ACHN (cell line): ENCODE data around the gene MYOG.

ENCODE experiments used
- DNase-seq: peaks from one replicate; pipeline ENCODE4 v3.0.0-alpha.2; 2015
- in situ Hi-C: cut with HindIII; loops from 2 replicates; pipeline ENCODE4 v1.10.0; 2017; ENCODE audit warnings: low sequenced_read_pairs, low pct_ligation_motif_present, low pct_unique_long_range_greater_than_20kb

Gene MYOG

DNA sequence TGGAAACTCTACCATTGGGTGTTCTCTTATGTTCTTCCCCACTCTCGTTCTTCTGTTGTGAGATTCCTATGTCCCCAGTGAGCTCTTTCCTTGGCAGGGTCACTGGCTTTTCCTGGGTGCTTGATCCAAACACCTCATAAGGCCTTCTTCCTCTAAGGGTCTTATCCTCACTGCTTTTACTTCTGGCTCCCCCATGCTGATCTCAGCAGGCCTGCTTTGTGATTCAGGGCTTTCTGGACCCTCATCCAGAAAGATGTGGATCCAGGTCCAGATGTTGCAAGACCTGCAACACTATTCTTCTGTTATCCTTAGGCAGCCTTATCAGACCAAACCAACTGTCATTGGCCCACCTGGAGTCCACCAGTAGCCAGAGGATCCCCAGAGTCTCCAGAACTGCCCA lies 11.2 kb upstream of the MYOG start:
- no peak for DNase-seq
- in situ Hi-C loops: no loop called here

DNA sequence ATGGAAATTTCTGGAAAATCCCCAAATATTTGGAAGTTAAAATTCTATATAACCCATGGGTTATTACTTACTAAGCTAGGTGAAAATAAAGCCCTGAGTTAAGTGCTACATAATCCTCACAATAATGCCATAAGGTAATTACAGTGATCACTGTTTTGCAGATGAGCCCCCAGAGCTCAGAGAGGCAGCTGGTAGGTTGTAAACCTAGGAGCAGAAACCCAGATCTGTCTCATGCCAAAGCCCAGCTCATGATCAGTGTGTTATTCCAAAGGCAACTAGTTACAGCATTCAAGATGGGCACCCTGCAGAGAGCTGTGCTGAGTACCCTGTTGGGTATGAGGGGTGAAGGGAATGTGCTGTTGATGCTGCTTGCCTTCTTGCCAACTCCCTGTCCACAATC lies 10.8 kb upstream of the MYOG start:
- no peak for DNase-seq
- in situ Hi-C loops: no loop called here

DNA sequence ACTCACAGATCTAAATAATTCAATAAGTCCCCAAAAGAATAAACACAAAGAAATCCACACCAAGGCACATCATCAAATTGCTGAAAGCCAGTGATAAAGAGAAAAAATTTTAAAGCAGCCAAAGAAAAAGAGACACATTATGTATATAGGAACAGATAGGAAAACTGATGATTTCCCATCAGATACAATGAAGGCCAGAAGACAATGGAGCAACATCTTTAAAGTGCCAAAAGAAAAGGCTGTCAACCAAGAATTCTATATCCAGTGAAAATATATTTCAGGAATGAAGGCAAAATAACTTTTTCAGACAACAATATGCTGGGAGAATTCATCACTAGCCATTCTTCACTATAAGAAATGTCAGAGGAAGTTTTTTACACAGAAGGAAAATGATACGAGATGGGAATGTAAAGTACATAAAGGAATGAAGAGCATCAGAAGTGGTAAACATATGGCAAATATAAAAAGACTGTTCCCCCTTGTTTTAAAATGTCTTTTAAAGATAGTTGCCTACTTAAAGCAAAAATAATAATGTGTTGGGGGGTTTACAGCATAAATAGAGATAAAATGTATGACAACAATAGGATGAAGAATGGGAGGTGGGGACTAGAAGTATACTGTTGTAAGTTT lies 9.4 kb upstream of the MYOG start:
- DNase-seq: no peak
- in situ Hi-C loops: no loop called here

DNA sequence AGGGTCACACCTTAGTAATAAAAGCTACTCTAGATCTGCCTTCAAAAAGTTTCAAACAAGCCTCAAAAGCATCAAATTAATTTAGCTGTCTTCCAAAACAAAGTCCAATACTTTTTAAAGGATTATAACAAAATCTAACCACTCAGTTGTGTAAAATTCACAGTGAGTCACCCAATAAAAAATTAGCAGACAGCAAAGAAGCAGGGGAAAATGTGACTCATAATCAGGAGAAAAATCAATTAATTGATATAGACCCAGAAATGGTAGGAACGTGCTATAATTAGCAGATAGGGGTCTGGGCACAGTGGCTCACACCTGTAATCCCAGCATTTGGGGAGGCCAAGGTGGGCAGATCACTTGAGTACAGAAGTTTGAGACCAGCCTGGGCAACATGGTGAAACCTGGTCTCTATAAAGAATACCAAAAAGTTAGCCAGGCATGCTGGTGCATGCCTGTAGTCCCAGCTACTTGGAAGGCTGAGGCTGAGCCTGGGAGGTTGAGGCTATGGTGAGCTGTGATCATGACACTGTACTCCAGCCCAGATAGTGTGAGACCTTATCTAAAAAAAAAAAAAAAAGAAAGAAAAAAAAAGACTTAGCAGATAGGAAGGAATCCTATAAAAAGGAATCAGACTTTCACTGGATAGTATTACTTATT lies 8.1 kb upstream of the MYOG start:
- in situ Hi-C loops: no loop called here
- DNase-seq: no peak

DNA sequence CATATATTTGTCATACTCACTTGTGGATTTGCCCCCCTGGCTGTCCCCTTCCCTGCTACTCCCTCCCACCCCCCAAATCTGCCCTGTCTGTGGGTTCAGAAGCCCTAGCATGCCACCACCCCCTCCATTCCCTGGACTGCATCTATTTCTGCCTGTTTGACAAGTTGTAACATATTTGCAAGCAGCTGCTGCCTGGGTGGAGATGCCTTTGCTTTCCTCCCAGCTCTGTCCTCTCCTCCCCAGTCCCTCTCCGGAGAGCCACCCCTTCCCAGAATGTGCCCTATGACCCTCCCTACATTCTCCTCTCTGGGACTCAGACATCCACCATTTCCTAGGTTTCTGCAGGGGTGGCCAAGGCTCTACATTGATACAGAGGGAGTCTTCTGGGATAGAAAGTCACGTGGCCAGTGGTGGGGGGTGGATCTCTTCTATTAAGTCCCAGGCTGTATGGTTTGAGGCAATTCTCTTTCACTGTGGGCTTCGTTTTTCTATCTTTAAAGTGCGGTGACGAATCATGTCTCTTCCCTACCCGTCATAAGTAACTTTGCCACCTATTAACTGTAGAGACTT lies 6.0 kb upstream of the MYOG start:
- in situ Hi-C loops: no loop called here
- no peak for DNase-seq

DNA sequence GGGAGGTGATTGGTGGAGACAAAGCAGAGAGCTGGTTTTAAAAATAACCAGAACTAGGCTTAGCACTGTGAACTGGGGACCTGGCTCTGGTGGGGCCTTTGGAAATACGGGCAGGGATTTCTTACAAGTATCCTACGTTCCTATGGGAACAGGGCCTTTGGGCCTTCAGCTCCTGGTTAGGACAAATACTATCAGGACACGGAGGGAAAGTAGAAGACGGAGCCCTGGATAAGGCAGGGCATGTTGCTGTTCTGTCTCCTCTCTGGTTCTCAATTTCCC lies 5.3 kb upstream of the MYOG start:
- DNase-seq: no peak
- in situ Hi-C loops: no loop called here

DNA sequence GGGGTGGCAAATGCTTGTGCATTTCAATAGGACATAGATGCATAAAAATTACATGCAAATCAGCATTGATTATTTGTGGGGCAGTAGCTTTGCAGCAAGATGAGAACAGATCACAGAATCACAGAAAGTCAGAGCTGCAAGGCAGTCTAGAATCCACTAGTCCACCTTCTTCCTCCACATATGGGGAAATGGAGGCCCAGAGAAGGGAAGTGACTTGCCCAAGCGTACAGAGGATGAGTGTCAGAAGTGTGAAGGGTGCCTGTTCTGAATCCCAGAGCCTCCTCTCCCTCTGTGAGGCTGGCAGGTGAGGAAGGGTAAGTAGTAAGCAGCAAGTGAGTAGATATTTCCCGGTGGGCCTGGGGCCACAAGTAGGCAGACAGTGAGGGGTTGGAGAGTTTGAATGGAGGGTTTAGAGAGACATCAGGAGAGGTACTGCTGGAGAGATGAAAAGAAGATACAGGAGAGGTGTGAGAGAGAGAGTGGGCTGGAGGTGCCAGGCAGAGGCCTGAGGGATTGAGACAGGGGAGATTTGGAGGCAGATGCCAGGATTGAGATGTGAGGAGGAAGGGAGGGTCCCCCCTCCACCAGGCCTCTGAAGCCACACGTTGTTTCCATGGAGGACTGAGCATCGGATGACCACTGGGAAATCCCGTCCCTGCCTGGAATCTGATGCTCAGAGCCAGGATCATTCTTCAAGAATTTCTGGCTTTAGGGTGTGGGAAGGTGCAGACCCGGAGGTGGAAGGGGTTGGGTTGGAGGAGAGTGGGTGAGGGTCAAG lies 4.8 kb upstream of the MYOG start:
- in situ Hi-C loops: no loop called here
- DNase-seq: no peak

DNA sequence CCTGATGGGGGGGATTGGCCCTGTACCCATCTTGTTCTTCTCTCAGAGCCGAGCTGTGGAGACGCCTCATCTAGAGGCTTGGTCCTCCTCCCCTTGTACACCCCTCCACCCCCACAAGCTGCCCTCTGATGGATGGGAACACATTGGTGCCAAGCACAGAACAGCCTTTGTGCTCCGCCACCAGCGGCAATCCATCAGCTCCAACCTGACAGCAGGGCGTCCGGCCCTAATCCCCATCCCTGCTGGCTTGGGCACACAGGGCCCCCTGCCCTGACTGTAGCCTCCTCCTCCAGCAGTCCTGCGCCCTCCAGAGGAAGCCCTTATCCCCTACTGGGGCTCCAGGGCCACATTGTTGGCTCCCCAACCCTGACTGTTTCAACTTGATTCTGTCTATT lies 3.8 kb upstream of the MYOG start:
- in situ Hi-C loops: no loop called here
- DNase-seq: no peak

DNA sequence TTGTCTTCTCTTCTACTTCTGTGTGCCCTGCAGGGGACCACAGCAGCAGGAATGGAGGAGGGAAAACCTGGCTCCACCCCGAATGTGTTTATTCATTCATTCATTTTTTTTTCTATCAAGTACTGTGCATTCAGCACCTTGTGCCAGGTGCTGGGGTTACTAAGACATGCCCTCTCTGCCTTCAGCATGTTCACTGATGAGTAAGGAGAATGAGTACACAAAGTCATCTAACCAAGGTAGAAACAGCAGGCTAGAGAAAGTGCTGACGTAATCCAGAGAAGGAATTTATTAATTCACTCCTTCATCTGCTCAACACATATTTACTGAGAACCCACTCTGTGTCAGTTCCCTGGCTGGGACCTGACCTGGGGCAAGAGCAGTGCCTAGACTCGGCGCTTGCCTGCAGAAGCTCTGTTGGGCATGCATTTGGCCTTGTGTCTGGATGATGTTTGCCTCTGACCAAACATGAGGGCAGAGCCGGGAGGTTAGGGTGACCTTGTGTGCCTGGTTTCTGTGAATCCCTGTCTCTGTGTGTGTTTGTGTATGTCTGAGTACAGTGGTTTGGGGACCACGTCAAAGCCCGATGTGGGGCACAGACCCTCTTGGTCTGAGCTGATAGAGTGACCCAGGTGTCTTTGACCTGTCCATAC lies 3.3 kb upstream of the MYOG start:
- DNase-seq: no peak
- in situ Hi-C loops: no loop called here

GRCh38 chr1:203088441-203088840 lies 2.6 kb upstream of the MYOG start:
- in situ Hi-C loops: no loop called here

GRCh38 chr1:203086992-203087763 lies 1.4 kb upstream of the MYOG start:
- no peak for DNase-seq
- in situ Hi-C loops: no loop called here

More at GRCh38 chr1:203088441-203088840, 2.6 kb upstream of the MYOG start:
- DNase-seq: no peak

DNA sequence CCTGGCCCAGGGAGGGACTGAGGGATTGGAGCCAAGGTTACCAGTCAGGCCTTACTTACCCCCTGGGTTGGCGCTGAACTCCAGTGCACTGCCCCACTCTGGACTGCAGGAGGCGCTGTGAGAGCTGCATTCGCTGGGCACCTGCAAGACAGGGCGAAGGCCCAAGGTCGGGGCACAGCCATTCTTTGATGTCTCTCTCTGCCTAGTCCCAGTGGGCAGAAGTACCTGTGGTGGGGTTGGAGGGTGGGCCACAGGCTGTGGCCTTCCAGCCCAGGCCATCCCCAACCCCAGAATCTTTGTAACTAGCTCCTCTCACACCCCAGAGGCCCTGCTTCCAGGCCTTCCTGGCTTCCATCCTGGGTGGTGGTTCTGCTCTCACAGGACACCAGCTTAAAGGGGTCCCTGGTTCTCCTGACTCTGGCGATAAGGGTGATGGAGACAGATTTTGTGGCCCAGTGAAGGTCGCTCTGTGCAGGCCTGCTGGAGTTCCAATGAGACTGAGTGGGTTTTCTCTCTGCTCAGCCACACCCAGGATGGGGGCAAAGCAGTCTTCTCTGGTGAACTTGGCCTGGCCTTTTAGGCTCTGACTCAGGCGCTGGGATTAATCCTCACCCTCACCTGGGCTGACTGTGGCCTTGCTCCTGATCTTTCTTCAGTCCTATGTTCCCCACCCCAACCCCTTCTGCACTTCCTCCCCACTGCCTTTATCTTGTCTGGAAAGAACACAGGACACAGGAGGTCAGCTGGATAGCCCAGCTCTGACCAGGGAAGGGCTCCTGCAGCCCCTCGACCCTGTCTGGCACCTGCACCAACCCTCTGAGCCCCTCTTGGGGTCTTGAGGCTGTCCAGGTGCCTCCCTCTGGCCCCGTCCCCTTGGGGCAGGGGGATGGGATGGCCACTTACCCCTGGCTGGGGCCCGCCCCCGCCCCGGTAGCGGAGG lies 954 bp downstream of the MYOG start:
- peak; percentile 25 for DNase-seq

DNA sequence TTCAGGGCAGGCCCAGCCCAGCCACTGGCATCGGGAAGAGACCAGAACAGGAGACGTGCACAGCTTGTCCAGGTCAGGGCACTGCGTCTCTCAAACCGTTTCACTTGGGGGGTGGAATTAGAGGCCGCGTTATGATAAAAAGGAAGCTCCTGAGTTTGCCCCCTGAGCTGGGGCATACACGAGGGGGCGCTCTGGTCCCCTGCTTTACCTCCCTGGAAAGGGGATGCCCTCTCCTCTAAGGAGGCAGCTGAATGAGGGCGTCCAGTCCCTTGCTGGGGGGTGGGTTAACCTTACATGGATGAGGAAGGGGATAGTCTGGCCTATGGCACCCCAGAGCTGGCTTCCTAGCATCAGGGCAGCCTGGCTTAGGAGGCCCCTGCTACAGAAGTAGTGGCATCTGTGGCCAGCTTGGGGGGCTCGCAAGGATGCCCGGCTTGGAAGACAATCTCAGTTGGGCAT lies 2.3 kb downstream of the MYOG start:
- in situ Hi-C loops: no loop called here
- DNase-seq: no peak

More for the DNA sequence above, 954 bp downstream of the MYOG start:
- in situ Hi-C loops: no loop called here

- in situ Hi-C loops: no loop called here
- no peak for DNase-seq
Observed at GRCh38 chr1:203082571-203083462, 3.0 kb downstream of the MYOG start.

DNA sequence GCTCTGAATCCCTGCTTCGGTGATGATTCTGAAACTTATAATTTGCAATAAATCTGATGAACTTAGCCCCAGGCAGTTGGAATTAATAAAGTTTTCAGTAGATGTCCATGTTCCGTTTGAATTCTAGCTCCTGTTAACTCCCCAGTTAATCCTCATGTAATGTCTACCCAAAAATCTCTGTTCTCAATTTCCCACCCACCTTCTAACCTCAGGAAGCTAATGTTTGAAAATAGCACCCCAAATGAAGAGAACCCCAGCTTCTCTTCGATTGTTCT lies 3.6 kb downstream of the MYOG start:
- DNase-seq: no peak
- in situ Hi-C loops: no loop called here

- no peak for DNase-seq
- in situ Hi-C loops: no loop called here
Observed at GRCh38 chr1:203081465-203082230, 4.2 kb downstream of the MYOG start.
